A549 (cell line): ENCODE measurements around the gene LRRC45.

Experiments
- BHLHE40 ChIP-seq: IDR thresholded peaks from 2 replicates; pipeline ENCODE4 v1.6.1; 2012; ENCODE audit warnings: low read depth, low read length, inconsistent platforms
- CTCF ChIP-seq: fragments of >200 bp; sonication (Bioruptor Twin); formaldehyde crosslinking; IDR thresholded peaks from 3 replicates; pipeline ENCODE4 v1.5.1; 2016
- HDAC2 ChIP-seq: fragments of 200-600 bp; sonication (generic); IDR thresholded peaks from 2 replicates; pipeline ENCODE4 v1.6.1; 2016
- KDM5A ChIP-seq: fragments of 200-600 bp; sonication (generic); IDR thresholded peaks from 2 replicates; pipeline ENCODE4 v1.6.1; 2016; ENCODE audit warnings: antibody characterized with exemption, mild to moderate bottlenecking
- NFE2L2 ChIP-seq: fragments of 150-350 bp; conservative IDR thresholded peaks from 2 replicates; pipeline ENCODE4 v1.6.1; 2014; ENCODE audit warnings: low read length
- PHF8 ChIP-seq: fragments of 200-600 bp; sonication (generic); IDR thresholded peaks from 2 replicates; pipeline ENCODE4 v1.6.1; 2016; ENCODE audit warnings: low read depth, mild to moderate bottlenecking, antibody characterized with exemption, moderate library complexity, borderline replicate concordance
- POLR2A ChIP-seq: IDR thresholded peaks from 2 replicates; pipeline ENCODE4 v1.6.1; 2012; ENCODE audit warnings: mild to moderate bottlenecking, low read length
- RCOR1 ChIP-seq: fragments of 150-350 bp; IDR thresholded peaks from 2 replicates; pipeline ENCODE4 v1.6.1; 2014; ENCODE audit warnings: antibody characterized with exemption, low read length, low read depth
- ZSCAN20 ChIP-seq: fragments of 250-450 bp; sonication (Bioruptor Pico); IDR thresholded peaks from 2 replicates; pipeline ENCODE4 v1.8.0; 2022; ENCODE audit warnings: mild to moderate bottlenecking, moderate library complexity
- TF ChIP-seq, protein P1 (sequence below): fragments of 200-600 bp; sonication (generic); IDR thresholded peaks from 2 replicates; pipeline ENCODE4 v1.6.1; 2016; ENCODE audit warnings: antibody characterized with exemption, mild to moderate bottlenecking, moderate library complexity

DNA sequence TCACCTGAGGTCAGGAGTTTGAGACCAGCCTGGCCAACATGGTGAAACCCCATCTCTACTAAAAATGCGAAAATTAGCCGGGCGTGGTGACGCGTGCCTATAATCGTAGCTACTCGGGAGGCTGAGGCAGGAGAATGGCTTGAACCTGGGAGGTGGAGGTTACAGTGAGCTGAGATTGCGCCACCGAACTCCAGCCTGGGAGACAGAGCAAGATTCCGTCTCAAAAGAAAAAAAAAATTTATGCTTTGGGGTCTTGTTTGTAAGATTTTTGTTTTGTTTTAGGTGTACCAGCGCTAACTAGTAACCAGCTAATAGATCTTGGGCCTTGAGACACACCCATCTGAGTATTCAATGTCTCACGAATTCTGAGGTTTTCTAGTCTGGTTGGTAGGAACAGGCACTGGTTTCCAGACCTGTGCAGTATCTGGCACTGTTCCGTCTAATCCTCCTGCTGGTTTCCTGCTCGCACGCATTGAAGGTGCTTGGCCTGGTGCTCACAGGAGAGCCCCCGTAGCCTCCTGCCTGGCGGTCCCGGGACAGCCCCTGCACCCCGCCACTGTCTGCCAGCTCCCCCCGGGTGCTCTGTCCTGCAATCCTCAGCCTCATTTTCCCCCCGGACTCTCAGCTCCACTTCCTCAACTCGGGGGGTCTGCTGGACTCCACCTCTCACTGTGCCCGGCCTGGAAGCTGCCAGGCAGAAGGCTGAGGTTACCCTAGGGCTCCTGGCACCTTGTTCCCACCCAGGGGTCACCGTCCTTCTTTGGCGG is 53.1 kb downstream of the LRRC45 start:
- TF ChIP-seq NFE2L2: no peak
- no peak for TF ChIP-seq CTCF
- TF ChIP-seq BHLHE40: no peak
- no peak for TF ChIP-seq ZSCAN20 (CRISPR knock-in tag)
- TF ChIP-seq RCOR1: no peak
- no peak for TF ChIP-seq KDM5A
- TF ChIP-seq PHF8: no peak
- no peak for TF ChIP-seq POLR2A
- no peak for TF ChIP-seq HDAC2
- TF ChIP-seq, protein P1, sequence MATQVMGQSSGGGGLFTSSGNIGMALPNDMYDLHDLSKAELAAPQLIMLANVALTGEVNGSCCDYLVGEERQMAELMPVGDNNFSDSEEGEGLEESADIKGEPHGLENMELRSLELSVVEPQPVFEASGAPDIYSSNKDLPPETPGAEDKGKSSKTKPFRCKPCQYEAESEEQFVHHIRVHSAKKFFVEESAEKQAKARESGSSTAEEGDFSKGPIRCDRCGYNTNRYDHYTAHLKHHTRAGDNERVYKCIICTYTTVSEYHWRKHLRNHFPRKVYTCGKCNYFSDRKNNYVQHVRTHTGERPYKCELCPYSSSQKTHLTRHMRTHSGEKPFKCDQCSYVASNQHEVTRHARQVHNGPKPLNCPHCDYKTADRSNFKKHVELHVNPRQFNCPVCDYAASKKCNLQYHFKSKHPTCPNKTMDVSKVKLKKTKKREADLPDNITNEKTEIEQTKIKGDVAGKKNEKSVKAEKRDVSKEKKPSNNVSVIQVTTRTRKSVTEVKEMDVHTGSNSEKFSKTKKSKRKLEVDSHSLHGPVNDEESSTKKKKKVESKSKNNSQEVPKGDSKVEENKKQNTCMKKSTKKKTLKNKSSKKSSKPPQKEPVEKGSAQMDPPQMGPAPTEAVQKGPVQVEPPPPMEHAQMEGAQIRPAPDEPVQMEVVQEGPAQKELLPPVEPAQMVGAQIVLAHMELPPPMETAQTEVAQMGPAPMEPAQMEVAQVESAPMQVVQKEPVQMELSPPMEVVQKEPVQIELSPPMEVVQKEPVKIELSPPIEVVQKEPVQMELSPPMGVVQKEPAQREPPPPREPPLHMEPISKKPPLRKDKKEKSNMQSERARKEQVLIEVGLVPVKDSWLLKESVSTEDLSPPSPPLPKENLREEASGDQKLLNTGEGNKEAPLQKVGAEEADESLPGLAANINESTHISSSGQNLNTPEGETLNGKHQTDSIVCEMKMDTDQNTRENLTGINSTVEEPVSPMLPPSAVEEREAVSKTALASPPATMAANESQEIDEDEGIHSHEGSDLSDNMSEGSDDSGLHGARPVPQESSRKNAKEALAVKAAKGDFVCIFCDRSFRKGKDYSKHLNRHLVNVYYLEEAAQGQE: no peak
